Stimulated activated CD4-positive, alpha-beta T cell treated with anti-CD3 and anti-CD28 coated beads, Interleukin-1b, Interleukin-23, amount 100 ng/mL, for 1 hour (primary cell): ENCODE results near the gene NCOA4.
"Not testable (repeated sequence)": the region's sequence is repeated elsewhere in the genome, so short reads cannot be mapped to it uniquely, and the experiment has no call there.

ENCODE experiments used
- DNase-seq, 2 donors: peaks; one replicate each; pipeline ENCODE4 v3.0.0-alpha.2; 2020; ENCODE audit warnings: low read depth in 2 of 2

The NCOA4 gene

DNA sequence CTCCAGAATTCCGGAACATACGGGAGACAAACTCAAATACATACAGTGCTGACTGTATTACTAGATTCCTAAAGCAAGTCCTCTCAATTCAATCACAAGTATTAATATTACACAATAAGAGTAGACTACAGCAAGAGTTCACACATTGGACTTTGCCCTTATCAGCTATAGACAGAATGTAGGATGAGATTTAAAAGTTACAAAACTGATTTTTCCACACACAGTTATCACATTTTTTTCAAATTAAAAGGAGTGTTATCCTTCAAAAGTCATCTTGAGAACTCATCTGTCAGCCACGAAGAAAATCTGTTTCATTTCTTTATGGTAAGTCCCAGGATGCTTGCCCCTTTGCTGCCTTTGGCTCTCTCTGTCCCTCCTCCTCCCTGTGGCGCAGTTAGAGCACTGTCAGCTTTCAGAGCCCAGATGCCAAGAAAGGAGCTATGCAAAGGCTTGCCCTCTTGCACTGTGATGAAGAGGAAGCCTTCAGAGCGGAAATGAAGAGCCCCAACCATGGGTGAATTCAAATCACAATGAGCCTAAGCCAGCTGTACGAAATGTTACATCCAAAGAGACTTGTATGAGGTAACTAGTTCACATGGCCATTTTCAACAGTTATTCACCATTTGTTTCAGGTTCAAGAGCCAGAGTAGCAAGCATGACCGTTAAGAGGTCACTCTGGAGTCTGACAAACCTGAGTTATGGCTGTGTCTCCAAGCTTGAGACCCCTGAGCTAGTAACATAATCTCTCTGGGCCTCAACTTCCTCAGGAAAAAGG, 10.7 kb downstream of the NCOA4 start:
- DNase-seq, result no peak

GRCh38 chr10:46019177-46019528, 11.3 kb downstream of the NCOA4 start:
- DNase-seq, result no peak

- DNase-seq, result no peak
Measured at GRCh38 chr10:46018453-46019176, 11.8 kb downstream of the NCOA4 start.

DNA sequence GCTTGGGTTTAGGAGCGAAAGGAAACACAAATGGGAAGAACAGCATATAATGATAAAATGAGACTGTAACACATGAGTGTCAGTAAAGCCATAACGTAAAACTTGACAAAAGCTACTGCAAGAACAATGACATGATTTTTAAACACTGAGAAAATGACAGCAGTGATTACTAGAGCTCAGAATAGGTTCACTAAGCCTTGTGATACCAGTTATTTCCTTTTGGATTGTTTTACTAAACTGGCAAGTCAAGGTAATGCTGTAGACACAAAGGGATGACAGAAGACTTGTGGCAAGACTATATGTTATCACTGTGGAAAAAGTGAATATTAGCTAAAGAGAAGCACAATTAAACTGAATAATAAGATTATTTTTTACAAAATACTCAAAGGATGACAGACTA, 12.7 kb downstream of the NCOA4 start:
- DNase-seq, result no peak

- DNase-seq, result no peak
Measured at GRCh38 chr10:46016811-46017210, 13.6 kb downstream of the NCOA4 start.

DNA sequence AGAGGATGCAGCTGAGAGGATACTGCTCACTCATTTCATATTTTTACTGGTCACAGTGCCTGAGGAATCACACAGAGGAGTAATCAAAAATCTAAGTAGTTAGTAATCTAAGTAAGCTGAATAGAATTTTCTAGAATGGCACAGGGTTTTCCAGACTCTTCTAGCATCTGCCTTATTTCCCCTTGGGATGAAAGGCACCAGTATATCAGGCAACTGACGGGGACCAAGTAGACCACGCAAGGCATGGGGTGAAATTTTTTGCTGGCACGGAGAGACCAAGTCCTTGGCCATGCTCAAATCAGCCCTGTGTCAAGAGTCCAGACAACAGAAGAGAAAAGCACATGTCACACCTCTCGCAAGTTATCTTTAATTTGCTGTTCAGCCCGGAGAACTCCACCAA, 14.2 kb downstream of the NCOA4 start:
- no peak for DNase-seq

DNA sequence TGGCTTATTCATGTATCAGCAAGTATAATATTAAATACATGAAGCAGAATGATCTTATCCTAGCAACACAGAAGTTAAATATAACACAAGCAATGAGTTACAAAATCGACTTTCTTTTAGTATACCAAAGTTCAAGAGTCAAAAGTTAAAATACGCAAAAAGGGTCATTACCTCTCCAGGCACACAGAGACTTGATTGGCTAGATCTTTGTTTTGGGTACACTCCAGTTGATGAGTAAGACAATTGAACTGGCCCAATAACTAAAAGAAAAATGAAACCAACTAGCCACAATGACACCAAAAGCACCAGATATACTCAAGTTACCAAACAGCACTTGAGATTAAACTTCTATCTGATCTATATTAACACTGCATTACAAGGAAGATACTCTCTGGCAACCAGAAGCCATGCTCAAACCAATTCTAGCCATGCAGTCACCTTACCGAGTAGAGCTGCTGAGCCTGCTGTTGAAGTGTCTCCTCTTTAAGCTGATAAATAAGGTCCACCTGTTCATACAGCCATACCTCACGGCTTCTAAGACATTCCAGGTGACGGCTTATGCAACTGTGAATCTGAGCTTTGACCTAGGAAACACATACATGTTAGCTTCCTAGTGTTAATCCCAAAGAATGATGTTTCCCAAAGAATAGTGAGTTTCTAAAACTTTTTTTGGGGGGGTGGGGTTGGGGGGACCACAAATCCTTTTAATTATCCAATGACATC, 15.6 kb downstream of the NCOA4 start:
- DNase-seq, result no peak

- DNase-seq, result no peak
Measured at GRCh38 chr10:46014206-46014605, 16.2 kb downstream of the NCOA4 start.

DNA sequence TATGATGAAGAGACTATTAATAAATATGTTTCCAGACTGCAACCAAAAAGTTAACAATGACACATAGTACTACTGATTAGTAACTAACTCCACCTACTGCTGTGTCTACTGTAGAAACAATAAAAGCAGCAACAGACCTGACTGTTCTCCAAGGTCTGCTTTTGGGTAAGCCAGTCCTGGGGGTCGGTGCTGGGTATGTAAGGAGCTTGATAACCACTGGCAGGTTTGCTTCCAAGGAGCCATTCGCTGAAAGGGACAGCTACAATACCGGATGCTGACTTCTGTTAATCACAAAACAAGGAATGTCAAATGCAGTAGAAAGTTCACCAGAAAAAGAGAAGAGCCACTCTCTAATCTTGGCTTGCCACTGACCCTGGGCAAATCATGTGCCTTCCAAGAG, 17.7 kb downstream of the NCOA4 start:
- DNase-seq, result no peak

DNA sequence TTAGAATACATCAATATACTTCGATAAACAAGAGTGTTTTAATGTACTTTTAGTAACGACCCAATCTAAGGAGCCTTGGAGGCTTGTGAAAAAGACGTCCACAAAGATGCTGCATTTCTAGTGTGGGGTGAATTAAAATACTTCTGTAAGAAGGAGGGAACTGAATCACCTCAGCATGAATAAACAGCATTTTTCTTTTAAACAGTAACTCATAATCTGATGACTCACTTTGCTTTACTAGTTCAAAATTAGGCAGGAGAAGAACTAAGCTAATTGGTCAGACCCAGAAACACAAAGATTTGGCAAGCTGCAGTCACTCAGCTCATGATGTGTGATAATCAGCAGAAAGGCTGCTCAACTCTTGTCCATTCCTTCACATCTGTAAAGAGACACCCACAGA, 24.2 kb downstream of the NCOA4 start:
- DNase-seq, result no peak

DNA sequence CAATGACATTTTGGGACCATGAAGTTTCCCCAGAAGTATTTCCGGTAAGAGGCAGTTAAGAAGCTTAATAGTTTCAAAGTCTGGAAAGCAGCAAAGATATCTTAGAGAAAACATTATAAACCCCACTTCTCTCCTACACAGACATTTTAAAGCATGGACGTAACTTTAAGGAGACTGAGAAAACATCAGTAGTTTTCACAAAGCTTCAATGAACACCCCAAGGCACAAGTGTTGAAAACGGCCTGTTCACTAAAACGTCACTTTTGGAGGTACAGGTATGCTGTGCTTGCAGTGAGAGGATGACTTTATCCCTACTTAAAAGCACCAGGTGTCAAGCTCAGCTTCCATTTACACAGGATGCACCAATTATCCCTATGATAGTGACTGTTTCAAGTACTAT, 25.0 kb downstream of the NCOA4 start:
- DNase-seq, result no peak

DNA sequence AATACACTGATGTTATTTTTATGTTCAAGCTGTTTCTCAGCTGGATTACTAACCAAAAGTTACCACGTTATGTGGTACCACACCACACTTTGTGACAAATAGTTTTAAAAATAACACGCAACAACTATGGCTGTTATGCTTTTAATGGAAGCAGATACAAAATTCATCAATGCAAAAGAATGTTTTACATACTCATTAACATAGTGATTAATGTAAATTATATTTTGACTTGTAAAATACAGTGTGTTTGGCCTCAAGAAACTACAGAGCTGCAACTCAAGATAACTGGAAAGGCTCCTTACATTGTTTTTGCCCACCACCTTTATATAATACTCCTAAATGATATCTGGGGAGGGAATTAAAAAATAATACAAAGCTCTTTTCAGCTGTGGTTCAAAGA, 25.5 kb downstream of the NCOA4 start:
- no peak for DNase-seq

GRCh38 chr10:46002916-46003693, 27.3 kb downstream of the NCOA4 start:
- no peak for DNase-seq

DNA sequence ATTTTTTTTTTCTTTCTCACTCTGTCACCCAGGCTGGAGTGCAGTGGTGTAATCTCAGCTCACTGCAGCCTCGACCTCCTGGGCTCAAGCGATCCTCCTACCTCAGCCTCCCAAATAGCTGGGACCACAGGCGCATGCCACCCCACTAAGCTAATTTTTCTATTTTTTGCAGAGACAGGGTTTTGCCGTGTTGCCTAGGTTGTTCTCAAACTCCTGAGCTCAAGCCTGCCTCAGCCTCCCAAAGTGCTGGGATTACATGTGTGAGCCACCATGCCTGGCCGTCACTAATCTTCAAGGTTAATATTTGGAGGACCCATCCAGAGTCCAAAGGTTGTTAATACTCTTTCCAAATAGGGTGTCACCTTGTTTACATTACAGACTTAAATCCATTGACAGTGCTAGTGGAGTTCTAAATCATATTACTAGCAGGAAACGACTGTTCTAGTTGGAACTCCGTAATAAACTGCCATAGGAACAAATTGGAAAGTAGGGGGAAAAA, 28.2 kb downstream of the NCOA4 start:
- not testable (repeated sequence) for DNase-seq

- no peak for DNase-seq
Measured at GRCh38 chr10:46001187-46001756, 29.2 kb downstream of the NCOA4 start.

GRCh38 chr10:46000538-46000937, 29.9 kb downstream of the NCOA4 start:
- no peak for DNase-seq

- DNase-seq, result not testable (repeated sequence)
Measured at GRCh38 chr10:45999955-46000354, 30.5 kb downstream of the NCOA4 start.

- no peak for DNase-seq
Measured at GRCh38 chr10:45997994-45998763, 32.2 kb downstream of the NCOA4 start.

DNA sequence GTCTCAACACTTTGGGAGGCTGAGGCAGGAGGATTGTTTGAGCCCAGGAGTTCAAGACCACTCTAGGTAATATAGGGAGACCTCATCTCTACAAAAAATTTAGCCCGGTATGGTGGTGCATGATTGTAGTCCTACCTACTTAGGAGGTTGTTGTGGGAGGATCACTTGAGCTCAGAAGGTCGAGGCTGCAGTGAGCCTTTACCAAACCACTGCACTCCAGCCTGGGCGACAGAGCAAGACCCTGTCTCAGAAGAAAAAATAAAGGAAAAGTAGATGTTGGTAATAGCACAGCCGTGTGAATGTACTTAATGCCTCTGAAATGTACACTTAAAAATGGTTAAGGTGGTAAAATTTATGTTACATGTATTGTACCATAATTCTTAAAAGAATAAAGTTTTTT, 32.9 kb downstream of the NCOA4 start:
- DNase-seq, result no peak

GRCh38 chr10:45985590-45985989, 44.8 kb downstream of the NCOA4 start:
- DNase-seq, result not testable (repeated sequence)

DNA sequence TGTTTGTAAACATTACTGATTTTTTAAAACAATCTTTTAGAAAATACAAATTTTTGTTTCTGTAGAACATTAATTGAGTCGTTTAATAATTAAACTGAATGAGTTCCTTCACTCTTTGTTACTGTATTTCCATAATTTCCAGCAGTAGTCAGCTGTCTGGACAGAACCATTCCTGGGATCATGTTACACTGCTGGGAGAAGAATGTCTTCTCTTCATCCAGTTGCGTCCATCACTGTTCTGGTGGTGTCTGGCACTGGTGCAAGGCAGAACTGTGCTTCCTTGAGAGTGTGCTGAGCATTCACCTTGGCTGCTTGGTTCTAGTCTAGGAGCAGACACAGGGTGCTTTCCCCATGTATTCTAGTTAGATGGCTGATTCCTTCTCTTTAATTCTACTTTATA, 46.0 kb downstream of the NCOA4 start:
- not testable (repeated sequence) for DNase-seq
